GM18870 (cell line): ENCODE results near the gene CEP192.
"Not testable (repeated sequence)": the region's sequence is repeated elsewhere in the genome, so short reads cannot be mapped to it uniquely, and the experiment has no call there.

Source experiments
- ATAC-seq: cut with Tn5 transposase; IDR thresholded peaks from one replicate; pipeline ENCODE4 v1.9.1; 2021; ENCODE audit warnings: moderate library complexity; ENCODE audit not compliant: unreplicated experiment

Gene CEP192

DNA sequence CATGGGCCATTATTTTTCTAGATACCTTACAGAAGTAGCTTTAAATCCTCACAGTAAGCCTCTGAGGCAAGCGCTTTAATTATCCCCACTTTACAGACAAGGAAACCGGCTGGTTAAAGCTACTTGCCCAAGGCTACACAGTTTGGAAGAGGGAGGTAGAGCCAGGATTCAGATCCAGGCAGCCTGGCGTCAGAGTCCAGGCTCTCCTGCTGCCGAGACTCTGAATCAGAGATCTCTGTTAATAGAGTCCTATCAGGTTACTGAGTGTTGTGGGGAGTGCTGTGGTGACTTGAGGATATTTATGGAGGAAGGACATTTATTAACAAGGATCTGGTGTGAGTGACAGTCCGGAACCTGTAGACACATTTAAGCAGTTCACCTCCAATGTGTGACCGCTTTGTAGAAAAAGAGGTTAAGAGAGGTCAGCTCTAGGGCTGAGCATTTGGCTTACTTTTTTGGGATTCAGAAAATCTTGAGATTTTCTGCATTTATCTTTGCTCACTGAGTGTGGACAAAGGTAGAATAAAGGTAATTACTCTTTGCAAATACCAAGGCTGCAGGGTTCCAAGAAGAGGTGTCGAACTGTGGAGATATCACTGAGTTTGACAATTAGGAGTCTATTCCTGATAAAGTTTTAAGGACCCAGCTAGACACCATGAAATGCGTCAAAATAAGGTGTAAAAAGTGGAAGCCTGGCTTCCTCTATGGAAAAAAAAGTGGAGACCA is 1.6 kb upstream of the CEP192 start:
- ATAC-seq, result no peak

DNA sequence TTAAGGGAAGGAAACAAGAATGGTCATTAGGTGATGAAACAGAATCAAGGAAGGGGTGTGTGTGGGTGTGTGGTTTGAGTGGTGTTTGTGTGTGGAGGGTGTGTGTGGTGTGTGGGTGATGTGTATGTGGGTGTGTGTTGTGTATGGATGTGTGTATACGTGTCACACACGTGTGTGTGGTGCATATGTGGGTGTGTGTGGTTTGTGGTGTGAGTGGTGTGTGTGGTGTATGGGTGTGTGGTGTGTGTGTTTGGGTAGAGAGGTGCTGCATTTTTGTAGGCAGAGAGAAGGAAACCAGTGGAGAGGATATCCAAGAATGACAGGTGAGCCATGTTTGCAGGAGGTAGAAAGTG is 1.1 kb upstream of the CEP192 start:
- ATAC-seq, result no peak

DNA sequence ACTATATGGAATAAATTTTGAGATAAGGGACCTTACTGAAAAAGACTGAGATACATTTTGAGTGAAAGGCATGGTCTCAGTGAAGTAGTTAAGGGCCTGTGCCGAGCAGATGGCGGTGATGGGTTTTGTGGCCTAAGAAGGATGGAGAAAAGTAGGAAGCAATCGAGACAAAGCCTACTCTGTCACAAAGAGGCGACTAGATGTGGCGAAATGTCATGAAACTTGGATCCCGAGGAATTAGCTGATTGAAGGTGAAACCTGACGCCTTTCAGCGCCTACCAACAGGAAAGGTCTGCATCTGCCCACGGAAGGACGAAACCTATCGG is 558 bp upstream of the CEP192 start:
- no peak for ATAC-seq

DNA sequence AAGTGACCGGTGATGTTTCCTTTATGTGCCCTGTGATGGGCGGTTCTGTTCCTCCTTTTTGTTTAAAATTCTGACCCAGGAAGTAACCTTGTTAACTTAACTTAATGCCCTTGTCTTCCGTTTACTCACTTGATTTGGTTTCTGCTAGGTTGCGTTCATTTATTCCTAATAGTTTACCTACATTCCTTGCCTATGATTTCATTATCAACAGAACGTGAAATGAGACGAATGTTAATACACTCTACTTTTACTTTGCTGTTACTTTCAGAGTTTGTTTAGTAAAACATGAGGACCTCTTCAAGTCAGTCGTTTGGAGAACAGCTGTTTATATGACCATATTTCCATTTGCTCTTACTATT is 638 bp downstream of the CEP192 start:
- no peak for ATAC-seq

DNA sequence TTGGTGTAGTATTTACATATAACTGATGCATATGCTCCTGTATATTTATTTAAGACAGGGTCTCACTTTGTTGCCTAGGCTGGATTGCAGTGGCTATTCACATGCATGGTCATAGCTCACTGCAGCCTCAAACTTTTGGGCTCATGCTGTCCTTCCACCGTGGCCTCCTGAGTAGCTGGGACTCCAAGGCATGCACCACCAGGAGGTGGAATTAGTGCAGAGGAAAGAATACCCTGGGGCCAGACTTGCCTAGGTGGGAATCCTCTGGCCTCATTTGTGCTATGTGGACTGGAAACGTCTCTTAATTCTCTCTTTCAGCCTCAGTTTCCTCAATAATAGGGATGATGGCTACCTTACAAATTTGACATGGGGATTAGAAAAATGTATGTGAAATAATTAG is 2.3 kb downstream of the CEP192 start:
- no peak for ATAC-seq

DNA sequence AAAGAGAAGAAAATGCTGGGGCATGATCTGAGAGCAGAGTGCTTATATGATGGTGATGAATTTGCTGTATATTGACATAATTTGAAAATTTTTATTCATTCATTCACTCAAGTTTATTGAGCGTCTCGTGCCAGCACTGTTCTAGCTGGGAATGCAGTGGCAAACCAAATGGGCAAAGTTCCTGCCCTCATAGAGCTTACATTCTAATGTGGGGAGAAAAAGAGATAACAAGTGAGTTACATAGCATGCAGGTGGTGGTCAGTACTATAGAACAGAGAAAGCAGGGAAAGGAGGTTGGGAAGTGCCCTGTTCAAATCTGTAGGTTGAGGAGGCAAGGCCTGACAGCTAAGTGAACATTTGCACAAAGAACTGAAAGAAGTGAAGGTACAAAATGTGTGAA is 4.3 kb downstream of the CEP192 start:
- ATAC-seq, result no peak

DNA sequence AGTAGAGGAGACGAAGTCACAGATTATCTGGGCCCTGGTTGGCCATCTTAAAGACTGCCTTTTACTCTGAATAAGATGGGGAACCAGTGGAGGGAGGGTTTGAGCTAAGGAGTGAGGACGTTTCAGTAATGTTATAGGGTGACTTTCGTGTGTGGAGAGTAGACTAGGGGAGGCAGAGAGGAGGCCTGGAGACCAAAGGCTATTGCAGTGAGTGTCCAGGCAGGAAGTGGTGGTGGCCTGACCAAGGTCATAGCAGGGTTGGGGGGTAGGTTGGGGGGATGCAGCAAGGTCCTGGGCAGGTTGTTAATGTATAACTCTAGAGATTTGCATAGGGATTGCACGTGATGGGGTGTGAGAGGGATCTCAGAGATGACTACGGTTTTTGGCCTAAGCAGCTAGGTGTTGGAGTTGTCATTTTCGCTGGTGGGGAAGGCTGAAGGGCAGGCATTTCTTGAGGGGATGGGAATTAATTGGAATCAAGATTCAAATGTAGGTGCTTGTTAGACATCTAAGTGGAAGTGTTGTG is 4.9 kb downstream of the CEP192 start:
- ATAC-seq, result no peak

DNA sequence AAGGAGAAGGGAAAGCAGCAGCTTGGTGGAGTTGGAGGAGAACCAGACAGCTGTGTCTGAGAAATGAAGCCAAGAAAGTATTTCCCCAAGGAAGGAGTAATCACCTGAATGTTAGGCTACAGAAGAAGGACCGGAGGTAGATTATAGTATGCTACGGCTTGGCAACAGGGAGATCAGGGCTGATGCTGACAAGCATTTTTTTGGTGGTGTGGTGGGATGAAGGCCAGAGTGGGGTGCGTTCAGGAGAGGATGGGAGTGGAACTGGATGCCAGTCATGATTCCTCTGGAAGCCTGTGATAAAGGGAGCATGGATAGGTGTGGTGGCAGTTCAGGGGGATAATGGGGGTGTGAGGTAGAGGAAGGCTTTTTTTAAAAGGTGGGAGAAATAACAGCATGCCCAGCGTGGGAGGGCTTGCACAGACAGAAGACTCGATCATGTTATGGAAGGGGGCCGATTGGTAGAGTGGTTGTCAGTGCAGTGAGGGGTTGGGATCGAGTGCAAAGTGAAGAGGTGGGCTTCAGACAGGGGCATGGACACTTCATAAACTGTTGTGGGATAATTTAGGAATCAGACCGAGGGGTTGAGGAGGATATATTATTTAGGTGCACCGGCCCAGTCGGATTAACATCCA is 5.6 kb downstream of the CEP192 start:
- no peak for ATAC-seq

DNA sequence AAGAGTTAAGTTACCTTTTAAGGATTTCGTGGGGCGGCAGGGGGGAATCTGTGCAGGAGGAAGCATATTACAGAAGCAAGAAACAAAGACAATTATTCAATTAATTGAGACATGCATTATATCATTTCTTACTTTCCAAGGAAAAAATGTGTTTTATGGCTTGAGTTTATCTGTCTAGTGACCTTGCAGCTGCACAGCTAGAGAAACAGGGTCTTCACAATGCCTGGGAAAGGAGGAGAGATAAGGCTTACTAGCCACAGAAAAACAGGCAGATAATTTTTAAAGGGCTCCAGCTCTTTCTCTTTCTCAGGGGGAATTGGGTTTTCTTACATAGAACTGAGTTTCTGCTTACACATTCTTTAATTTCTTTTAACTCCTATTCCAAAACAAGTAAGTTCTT is 6.2 kb downstream of the CEP192 start:
- ATAC-seq, result not testable (repeated sequence)

DNA sequence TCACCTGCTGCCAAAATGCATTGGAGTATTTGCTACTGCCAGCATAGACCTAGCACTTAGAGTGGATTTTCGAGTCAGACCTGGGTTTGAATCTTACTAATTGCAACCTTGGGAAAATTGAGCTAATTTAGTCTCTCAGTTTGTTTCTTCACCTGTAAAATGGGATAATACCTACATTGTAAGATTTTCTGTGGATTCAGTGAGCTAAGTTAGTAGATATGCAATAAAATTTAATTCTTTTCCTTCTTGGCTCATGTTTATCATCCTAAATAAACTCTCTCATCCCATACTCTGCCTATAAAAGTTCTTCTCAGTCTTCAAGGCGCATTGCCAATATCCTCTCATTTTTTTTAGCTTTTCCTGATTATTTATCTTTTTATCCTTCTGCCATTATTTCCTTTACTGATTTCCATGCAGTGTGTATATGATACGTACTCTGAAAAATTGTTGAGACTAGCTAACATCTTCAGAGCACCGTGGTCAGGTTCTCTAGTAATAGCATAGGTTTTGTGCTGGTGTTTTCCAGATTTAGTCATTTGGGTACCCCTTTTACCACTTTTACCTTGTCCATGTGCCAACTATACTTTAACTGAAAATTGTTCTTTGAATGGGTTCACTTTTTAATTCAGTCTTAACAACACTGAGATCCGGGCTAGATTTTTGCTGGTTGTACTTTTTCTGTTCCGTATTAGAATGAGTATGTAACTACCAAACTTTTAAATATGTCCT is 7.3 kb downstream of the CEP192 start:
- ATAC-seq, result peak; percentile 53

DNA sequence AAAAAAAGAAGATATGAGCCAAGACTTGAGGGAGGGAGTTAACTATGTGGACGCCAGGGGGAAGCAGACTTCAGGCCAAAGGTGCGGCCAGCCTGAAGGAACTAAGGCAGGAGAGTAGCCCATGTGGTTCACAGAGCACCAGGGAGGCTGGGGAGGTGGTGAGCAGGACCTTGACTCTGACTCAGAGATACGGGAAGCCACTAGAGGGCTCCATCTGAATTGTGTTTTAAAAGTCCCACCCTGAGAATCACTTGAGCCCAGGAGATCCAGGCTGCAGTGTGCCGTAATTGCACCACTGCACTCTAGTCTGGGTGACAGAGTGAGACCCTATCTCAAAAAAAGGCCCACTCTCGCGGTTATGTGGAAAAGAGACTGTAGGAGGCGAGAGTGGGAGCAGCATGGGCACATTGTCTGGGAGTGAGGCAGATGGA is 12.3 kb downstream of the CEP192 start:
- no peak for ATAC-seq

DNA sequence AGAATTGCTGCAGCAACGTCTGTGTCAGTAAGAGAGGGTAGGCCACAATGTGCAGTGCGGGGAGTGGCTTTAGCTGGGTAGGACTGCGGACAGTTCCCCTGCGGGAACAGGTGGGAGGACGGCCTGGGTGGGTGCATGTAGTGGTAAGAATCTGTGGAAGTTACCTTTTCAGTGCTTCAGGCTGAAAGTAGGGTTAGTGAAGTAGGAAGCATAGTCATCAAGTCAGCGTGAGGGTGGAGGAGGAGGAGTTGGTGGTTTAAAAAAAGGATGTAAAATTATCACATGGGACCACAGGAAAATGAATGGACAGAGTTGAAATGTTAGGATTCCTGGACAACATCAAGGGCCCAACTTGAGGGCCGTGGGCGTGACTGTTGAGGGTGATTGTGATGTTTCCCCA is 13.2 kb downstream of the CEP192 start:
- ATAC-seq, result no peak

DNA sequence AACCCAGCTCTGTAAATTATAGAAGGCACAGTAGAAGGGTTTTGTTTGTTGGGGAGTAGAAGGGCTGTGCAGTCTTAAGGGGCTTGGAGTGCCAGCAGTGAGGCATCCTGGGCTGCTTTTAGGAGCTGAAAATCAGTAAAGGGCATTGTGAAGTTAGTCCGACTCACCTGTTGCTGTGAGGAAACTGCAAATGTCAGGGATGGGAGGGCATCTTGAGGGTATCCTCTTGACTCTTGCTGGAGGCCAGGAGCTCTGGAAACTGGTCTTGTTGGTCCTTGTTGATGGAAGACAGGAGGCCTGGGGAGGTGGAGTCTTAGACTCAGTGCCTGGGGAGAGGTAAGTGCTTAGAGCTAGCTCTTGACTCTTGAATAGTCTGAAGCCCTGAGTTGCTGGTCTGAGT is 14.1 kb downstream of the CEP192 start:
- no peak for ATAC-seq

DNA sequence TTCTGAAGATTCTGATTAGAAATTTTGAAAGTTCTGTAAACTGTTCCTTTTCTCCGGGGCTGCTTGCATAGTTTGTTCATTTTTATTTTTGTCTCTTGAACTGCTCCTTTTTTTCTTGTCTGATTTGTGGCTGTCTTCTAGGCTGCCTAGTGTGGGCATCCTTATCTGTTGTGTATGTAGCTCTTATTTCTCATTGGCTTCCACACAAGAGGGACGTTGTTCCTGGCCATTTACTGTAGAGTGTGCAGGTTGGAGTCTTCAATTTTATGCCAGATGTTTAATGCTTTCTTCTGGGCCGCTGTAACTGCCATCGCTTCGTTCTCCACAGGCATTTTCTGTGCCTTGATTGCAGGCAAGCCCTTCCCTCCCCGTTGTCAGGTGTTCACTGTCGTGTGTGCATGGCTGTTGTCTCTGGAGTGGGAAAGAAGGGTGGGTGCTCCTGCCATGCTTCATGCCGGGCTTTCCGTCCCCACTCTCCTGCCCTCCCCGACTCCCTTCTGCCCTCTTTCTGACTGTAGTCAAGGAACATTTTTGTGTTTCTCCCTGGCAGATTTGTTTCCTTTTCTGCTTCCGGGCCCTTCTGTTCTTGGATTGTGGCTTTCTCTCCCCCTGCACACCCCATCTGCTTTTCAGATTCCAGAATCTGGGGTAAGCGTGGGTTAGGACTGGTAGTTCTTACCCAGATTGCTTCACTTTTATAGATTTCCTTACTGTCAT is 15.5 kb downstream of the CEP192 start:
- no peak for ATAC-seq

DNA sequence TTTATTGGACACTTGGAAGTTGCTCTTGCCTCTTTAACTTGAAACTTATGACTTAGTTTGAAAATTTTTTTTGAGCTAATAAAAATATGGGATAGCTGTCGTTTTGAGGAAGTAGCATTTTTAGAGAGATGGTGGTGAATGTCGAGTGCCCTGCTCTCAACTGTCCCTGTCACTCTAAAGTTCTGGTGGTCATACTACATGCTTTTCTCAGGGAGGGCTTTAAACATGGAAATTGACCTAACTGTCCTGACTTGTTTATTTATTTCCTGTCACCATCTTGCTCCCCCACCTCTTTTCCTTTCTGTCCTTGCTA is 16.0 kb downstream of the CEP192 start:
- ATAC-seq, result no peak

DNA sequence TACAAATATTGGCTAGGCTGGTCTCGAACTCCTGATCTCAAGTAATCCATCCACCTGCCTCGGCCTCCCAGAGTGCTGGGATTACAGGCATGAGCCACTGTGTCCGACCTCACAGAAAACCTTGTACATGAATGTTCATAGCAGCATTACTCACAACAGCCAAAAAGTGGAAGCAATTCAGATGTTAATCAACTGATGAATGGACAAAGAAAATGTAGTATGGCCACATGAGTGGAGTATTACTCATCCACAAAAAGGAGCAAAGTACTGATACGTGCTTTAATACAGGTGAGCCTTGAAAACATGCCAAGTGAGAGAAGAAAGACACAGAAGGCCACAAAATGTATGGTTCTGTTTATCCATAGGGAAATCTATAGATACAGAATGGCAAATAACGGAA is 20.6 kb downstream of the CEP192 start:
- ATAC-seq, result no peak

DNA sequence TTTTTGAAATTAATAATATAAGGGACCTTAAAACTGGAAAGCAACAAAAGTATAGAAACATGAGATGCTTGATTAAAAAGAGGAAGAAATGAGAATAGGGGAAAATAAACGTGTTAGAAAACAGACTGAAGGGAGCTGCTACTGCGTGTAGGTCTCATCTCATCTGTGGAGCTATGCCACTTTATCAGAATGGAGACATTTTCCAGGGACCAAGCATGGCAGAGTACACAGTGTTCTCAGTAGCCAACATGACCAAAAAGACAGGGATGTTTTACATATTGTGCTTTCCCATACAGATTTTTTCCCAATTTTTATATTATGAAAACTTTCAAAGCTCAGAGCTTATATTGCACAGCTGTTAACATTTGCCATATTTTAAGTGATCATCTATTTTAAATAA is 23.1 kb downstream of the CEP192 start:
- no peak for ATAC-seq

DNA sequence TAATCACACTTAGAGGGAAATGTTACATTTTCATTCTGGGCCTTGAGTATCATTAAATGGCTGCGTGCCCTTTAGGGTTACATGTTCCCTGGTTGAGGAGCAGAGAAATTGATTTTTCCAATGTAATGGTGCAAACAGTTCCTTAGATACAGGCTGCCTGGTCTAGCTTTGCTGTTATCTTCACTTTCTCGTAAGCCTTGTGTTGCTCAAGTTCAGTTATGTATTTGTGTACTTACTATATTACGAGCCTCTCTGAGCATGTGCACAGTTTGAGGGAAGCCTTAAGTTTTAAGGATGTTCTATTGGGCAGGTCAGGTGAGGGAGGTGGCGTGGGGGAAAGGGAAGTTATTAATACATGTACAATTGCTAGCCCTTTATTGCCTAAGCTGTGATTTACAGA is 23.7 kb downstream of the CEP192 start:
- ATAC-seq, result no peak

DNA sequence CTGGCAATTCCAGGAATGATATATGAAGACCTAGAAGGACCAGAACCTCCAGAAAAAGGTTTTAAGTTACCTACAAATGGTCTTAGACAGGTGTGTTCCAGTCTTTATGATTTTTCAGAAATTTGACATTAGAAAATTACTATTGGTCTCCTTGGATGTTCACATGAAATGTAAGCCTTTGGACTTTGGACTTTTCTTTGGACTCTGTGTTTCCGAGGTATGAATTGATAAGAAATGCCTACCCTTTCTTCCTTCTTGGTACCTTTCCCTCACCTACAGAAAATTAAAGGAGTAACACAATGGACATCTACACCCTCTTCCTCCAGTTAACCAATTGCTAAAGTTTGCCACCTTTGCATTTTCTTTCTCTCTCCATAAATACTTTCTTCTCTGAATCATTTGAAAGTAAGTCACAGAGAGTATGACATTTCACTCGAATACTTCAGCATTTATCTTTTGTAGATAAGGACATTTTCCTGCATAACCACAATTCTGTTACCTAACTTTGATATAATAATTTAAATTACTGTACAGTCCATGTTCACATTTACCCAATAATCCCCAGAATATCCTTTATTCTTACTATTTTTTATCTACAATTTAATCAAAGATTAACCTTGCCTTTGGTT is 26.2 kb downstream of the CEP192 start:
- no peak for ATAC-seq

DNA sequence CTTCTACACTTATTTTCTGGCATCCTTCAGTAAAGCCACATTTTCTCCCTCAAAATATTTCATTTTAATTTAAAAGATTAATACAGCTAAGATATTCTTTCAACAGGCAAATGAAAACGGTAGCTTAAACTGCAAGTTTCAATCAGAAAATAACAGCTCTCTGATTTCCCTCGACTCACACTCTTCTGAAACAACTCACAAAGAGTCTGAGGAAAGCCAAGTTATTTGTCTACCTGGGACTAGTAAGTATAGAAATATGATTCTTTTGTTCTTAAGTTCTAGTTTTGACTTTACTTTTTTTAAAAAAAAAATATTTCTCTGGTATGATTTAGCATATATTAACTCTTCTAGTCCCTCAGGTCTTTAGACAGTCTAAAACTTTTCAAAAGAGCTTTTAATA is 27.2 kb downstream of the CEP192 start:
- no peak for ATAC-seq

DNA sequence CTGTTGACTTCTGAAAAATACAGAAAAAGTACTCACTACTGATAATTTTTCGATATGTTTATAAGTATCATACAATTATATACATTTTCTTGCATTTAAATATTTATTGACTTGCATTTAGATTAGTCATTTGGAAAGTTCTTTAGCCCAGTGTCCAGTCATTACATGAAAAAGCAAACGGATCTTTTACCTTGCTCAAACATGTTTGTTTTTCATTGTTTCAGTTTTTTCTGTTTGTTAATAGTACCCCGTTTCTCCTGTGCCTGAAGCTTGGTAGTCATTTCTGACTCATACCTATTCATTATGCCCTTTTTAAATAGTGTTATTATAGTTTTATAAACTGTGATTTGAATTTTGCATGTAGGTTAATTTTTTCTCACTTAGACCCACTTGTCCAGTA is 28.1 kb downstream of the CEP192 start:
- peak; percentile 73 for ATAC-seq
